ENCODE data around the gene HOMER1. TPM values are rescaled to one million over a fixed set of nuclear protein-coding genes. Genes with fewer than 3 reads are reported as not detected.

HOMER1 gene
- total RNA-seq, 4 donors from 2014 or later, result 4.9 to 10.6 (median 8.2) TPM

DNA sequence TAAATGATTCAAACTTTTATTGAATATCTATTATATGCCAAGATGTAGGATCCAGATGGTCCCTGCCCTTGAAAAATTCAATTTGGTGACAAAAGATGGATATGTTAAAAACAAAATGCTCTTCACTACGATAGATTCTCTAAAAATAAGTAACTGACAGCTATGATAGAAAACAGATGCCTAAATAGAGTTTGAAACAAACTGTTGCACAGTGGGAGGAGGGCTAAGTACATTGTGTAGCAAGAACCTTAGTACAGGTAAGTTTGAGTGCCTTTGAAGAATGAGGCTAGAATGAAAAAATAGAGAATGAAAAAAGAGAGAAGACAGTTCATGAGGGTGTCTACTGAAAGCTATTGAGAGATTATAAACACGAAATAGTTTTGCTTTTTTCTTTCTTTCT lies 54.3 kb downstream of the HOMER1 start:
- no peak for TF ChIP-seq POLR2A (IDR thresholded peaks at IDR 0.05)
- TF ChIP-seq, protein P1, sequence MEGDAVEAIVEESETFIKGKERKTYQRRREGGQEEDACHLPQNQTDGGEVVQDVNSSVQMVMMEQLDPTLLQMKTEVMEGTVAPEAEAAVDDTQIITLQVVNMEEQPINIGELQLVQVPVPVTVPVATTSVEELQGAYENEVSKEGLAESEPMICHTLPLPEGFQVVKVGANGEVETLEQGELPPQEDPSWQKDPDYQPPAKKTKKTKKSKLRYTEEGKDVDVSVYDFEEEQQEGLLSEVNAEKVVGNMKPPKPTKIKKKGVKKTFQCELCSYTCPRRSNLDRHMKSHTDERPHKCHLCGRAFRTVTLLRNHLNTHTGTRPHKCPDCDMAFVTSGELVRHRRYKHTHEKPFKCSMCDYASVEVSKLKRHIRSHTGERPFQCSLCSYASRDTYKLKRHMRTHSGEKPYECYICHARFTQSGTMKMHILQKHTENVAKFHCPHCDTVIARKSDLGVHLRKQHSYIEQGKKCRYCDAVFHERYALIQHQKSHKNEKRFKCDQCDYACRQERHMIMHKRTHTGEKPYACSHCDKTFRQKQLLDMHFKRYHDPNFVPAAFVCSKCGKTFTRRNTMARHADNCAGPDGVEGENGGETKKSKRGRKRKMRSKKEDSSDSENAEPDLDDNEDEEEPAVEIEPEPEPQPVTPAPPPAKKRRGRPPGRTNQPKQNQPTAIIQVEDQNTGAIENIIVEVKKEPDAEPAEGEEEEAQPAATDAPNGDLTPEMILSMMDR (IDR thresholded peaks at IDR 0.05), result no peak
- Histone ChIP-seq H3K9me3 (no peaks in the 10 kb centered on the region), H3K4me1 (peaks cover 0 to 3% (median 0%) of the 10 kb centered on the region in 3 donors), H3K27me3 (no peaks in the 10 kb centered on the region), H3K4me3 (no peak overlapping the region), H3K36me3 (peaks cover 0 to 2% (median 0%) of the 10 kb centered on the region in 3 donors), H3K27ac (no peak overlapping the region)
- no peak for DNase-seq
- WGBS, 2 donors, result 76 to 84% methylated on average over 2 of the region's 2 CpGs
- intact Hi-C loops (cut with DNase I), result loop anchor here (10.0 kb wide), 2 partner anchors 325 to 435 kb away; no protein-coding TSS in a partner anchor

DNA sequence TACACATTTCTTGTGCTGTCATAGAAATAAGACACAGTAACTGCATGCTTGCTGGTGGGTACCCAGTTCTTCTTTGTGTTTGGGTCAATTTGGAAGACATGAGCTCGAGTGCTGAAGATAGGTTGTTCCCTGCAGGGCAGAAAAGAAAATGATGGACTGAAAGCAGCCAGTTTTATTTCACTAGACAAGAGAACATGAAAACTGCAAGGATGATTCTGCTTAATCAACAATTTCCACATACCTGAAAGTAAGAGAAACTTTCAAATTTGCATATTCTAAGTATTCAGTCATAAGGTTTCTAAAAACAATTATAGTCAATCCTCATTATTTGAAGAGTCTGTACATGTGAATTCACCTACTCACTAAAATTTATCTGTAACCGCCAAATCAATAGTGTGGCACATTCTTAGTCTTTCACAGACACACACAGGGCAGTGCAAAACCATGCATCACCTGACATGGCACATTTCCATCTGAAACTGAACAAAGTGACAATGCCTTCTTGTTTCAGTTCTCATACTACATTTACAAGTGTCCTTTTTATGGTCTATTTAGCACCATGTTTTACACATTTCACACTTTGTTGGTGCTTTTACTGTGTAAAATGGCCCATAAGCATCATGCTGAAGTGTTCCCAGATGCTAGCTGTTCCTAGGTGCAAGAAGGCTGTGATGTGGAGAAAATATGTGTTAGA lies 56.9 kb downstream of the HOMER1 start:
- Histone ChIP-seq H3K36me3 (peaks cover 0 to 2% (median 0%) of the 10 kb centered on the region in 3 donors), H3K4me1 (no peaks in the 10 kb centered on the region), H3K27me3 (no peaks in the 10 kb centered on the region), H3K9me3 (no peaks in the 10 kb centered on the region), H3K27ac (no peak overlapping the region), H3K4me3 (no peak overlapping the region)
- DNase-seq, result no peak
- 74 to 84% methylated on average over 2 of the region's 2 CpGs for WGBS, 2 donors
- intact Hi-C loops (cut with DNase I), result no loop called here
- TF ChIP-seq, protein P1 (IDR thresholded peaks at IDR 0.05), result no peak

DNA sequence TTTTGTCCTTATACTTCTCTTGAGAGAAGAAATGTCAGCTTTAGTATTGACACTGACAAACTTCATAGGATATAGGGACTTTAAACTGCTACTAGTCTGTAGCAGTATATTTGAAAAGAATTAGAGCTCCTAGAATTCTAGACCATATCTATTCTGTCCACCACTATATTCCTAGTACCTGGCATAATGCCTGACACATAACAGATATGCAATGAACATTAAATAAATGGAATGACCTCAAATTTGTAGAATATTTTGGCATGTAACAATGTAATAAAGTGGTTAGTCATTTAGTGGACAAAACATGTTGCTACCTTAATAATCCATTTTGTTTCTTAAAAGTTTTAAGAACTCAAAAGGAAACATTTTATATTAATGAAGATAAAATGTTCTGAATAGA lies 57.5 kb downstream of the HOMER1 start:
- TF ChIP-seq, protein P1 (IDR thresholded peaks at IDR 0.05), result no peak
- no peak for TF ChIP-seq POLR2A (IDR thresholded peaks at IDR 0.05)
- Histone ChIP-seq H3K27me3 (no peaks in the 10 kb centered on the region), H3K27ac (no peak overlapping the region), H3K9me3 (no peaks in the 10 kb centered on the region), H3K36me3 (peaks cover 0 to 2% (median 0%) of the 10 kb centered on the region in 3 donors), H3K4me1 (no peaks in the 10 kb centered on the region), H3K4me3 (no peak overlapping the region)
- no peak for DNase-seq
- intact Hi-C loops (cut with DNase I), result no loop called here

DNA sequence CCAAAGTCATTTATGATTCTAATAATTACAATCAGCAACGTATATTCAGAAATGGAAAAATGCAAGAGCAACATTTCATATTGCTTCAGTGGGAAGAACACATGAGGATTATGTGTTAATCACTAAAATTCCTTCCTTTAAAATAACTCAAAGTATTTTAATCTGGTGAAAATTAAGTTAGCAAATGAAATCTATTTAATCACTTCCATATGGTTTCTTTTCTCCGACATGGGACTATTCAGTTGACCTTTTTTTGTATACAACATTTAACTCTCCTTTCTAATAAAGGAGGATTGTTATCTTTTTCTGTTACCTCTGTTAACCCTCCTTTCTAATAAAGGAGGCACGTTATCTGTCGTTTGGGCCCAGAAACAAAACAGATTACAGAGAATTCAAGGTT lies 59.9 kb downstream of the HOMER1 start:
- Histone ChIP-seq H3K4me3 (no peak overlapping the region), H3K36me3 (peaks cover 0 to 2% (median 0%) of the 10 kb centered on the region in 3 donors), H3K27ac (no peak overlapping the region), H3K9me3 (no peaks in the 10 kb centered on the region), H3K4me1 (no peaks in the 10 kb centered on the region), H3K27me3 (no peaks in the 10 kb centered on the region)
- 77 to 88% methylated on average over 4 of the region's 4 CpGs for WGBS, 2 donors
- intact Hi-C loops (cut with DNase I), result no loop called here
- TF ChIP-seq, protein P1 (IDR thresholded peaks at IDR 0.05), result no peak
- DNase-seq, result no peak

DNA sequence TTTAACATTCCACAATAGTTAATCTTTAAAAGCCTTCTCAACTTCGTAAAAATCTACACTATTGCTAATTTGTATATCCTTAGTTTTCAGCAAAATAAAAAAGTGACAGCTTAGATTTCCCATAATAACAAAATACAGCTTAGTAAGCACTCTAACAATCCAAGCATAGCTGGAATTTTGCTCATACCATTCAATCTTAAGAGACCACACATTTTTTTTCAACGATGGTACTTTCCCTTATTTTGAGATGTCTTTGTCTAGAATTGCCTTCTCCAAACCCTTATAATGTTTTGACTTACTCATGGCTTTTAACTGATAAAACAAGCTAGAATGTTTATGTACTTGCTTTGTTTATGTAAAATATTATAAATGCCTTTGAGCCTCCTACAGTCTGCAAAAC lies 65.6 kb downstream of the HOMER1 start:
- H3K9me3 ChIP-seq, result no peaks in the 10 kb centered on the region
- H3K27me3 ChIP-seq, result no peaks in the 10 kb centered on the region
- H3K36me3 ChIP-seq, result no peaks in the 10 kb centered on the region
- WGBS, 2 donors, result 52 to 60% methylated on average over 2 of the region's 2 CpGs
- TF ChIP-seq, protein P1 (IDR thresholded peaks at IDR 0.05), result no peak
- TF ChIP-seq POLR2A (IDR thresholded peaks at IDR 0.05), result no peak
- intact Hi-C loops (cut with DNase I), result no loop called here
- no peak for DNase-seq
- H3K4me1 ChIP-seq, result no peaks in the 10 kb centered on the region
- no peak overlapping the region for H3K4me3 ChIP-seq
- no peak overlapping the region for H3K27ac ChIP-seq

Data from esophagus squamous epithelium (tissue), 5 donors.